GM21529 (cell line): ENCODE results near the gene WEE1.

Experiments used
- ATAC-seq: cut with Tn5 transposase; IDR thresholded peaks from one replicate; pipeline ENCODE4 v1.9.1; 2021; ENCODE audit not compliant: unreplicated experiment

The WEE1 gene

DNA sequence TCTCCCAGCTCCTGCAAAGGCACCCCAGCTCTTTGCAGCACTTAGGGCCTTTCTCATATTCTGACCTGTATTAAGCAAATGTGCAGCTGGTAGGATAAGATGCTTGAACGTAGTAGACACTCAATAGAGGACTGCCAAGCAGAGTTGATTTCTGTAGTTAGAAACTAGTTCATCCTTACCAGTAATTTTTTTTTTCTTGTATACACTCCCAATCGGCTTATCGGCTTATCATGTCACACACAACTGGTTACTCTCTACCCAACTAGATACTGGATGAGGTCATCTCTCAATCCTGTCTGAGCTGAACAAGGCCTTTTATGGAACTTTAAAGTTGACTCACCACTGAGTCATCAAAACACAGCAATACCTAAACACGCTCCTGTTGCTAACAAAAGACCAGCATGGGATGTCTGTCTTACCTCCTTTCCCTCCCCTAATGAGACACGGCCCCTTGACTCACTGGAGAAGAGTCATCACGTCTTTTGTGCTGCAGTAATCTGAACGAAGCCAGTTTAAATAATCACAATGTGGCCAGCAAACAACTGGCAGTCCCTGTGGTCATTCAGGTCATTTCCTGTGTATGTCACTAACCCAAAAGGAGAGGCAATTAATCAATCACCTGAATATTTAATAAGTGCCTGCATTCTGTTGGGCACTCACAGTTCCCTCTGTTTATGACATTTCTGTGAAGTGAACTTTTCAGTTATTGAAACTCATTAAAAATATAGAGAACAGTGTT lies 7.5 kb upstream of the WEE1 start:
- peak; percentile 91 for ATAC-seq

DNA sequence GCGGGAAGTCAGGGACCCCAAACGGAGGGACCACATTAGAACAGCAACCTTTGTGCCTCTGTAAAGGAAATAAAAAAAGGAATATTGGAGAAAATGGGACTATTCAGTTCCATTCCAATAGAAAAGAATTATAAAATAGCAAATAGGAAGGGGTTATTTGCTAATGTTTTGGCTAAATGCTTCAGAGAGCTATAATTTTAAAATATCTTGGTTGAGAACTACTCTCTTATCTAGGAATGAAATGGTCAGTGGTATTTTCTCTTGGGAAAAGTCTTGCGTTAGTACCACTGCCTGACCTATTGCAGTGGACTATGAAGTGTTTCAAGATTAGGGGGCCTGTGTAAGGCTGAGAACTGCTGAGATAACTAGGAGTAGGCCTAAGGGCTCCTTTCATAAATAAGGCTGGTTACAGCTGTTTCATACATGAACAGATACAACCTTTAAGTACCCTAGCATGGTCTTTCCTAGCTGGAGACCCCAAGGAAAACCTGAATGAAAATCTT lies 6.9 kb upstream of the WEE1 start:
- ATAC-seq: no peak

DNA sequence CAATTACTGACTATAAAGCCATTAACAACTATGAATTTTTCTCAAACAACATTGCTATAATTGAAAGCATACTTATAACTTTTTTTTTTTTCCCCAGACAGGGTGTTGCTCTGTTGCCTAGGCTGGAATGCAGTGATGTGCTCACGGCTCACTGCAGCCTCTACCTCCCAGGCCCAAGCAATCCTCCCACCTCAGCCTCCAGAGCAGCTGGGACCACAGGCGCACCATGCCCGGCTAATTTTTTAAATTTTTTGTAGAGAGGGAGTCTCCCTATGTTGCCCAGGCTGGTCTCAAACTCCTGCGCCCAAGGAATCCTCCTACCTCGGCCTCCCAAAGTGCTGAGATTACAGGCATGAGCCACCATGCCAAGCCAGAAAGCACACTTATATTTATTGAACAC lies 6.1 kb upstream of the WEE1 start:
- no peak for ATAC-seq

DNA sequence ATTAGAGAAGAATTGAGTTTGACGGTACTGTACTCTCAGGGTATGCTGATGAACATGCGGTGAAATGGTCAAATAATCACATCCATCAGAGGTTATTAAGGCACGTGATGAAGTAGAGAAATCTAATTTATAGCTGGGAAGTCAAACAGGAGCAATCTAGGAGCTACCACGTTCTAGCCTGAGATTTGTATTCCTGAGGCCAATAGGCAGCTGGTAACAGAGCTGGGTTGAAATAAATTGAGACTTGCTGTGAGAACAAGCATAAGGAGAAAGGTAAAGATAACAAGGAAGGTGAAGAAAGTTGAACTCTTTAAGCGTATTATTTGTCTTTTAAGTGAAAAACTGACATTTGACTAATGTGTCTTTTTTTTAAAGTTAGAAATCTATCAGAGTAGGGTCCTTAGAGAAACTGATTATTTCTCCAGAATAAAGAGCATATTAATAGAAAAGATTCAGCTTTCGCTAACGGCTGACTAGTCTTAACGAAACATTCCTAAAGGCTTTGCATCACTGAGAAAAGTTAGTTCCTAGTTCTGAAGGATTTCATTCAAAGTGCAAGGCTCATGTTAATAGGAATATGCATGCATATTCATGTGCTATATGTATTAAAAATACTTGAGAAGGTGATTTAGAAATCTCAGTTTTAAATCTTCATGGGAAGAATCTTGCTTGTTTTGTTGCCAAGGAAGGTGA lies 5.2 kb upstream of the WEE1 start:
- no peak for ATAC-seq

DNA sequence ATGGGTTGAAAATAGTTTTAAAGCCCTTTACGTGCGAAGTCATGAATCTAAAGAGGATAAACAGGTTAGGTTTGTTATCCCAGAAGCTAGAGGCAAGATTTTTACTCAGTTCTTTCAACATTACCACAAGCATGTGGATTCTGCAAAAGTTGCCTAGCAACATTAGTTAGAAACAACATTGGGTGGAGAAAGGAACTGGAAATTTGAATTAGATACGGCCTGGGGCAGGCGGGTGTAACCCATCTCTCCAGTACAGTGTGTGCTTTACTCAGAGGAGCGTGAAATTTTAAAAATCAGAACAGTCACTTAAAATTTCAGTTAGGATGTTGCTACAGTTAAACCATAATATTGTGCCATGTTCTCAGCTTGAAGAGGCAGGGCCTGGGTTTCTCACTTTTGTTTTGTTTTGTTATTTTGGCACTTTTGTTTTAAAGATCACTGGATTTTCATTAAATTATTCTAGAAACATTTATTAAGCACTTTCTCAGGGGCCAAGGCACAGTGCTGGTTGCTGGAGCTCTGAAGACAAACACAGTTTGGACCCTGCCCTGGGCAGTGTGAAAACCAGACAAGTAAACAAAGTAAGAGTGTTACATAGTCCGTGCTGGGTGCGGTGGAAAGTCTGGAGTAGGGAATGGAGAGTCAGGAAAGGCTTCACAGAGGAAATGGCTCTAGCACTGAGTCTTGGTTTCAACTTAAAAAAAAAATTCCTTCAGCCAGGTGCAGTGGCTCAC lies 4.4 kb upstream of the WEE1 start:
- ATAC-seq: no peak

DNA sequence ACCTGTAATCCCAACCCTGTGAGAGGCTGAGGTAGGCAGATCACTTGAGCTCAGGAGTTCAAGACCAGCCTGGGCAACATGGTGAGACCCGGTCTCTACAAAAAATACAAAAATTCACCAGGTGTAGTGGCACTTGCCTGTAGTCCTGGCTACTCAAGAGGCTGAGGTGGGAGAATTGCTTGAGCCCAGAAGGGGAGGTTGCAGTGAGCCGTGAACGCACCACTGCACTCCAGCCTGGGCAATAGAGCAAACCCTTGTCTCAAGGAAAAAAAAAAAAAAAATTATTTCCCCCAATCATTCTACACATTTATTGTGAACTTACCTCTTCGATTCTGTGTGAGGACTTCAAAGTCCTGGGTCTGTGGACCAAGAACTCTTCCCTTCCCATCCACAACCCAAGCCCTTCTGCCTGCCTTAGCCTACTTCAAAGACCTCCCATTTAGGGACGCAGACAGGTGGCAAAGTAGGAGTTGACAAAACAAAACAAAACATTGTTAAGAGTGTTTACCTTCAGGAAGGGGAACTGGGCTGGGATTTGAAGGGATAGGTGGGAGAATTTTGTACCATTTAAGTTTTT lies 3.8 kb upstream of the WEE1 start:
- no peak for ATAC-seq

DNA sequence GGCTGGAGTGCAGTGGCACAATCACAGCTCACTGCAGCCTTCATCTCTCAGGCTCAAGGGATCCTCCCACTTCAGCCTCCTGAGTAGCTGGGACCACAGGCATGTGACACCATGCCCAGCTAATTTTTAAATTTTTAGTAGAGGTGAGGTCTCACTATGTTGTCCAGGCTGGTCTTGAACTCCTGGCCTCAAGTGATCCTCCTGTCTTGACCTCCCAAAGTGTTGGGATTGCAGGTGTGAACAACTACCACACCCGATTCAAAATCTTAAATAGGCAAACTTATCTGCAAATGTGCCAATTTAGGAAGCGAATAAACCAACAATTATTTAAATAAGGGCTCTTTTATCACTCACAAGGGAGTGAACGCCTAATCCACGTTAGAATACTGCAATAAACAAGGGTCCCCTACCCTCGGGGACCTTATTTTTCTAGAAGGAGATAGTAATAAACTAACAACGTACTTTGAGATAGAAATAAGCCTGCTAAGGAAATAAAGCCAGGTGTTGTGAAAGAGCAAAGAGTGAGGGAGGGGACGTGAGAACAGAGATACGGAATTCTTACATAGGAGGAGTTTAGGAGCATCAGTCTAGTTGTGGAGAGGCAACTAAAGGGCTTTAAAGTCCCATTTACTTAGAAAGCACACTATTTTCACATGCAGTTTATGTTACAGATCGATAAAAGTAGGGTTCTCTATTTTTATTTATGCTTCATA lies 3.0 kb upstream of the WEE1 start:
- ATAC-seq: no peak

DNA sequence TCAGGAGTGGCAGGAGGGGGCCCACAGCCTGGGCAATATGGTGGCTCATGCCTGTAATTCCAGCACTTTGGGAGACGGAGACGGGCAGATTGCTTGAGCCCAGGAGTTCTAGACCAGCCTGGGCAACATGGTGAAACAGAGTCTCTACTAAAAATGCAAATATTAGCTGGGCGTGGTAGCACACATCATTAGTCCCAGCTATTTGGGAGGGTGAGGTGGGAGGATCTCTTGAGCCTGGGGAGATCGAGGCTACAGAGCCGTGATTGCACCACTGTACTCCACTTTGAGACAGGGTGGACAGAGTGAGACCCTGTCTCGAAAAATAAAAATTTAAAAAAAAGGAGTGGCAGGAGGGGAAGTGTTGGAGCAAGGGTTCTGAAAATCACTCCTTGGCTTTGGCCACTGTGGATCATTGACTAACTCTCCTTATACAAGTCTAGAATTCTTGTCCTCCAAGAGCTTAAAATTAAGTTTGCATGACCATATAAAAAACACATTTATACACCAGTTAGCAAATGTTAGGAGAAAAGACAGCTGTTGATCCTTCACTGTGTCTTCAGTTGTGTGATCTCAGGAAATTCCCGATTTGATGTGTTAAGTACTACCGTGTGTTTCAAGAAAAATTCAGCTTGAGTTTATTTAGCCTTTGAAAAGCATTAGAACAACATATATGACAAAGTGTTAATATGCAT lies 2.3 kb upstream of the WEE1 start:
- no peak for ATAC-seq

DNA sequence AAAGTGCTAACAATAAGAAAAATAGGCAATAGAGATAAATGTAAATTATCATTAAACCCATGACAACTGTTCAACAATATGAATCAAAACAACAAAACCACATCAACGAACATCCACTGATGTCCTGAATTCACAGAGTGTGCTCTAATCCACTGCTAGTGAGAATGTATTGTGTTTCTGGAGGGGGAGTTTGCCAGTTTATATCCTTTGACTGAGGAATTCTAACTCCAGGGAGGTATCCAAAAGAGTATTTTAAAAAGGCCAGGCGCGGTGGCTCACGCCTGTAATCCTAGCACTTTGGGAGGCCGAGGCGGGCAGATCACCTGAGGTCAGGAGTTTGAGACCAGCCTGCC lies 1.7 kb upstream of the WEE1 start:
- no peak for ATAC-seq

DNA sequence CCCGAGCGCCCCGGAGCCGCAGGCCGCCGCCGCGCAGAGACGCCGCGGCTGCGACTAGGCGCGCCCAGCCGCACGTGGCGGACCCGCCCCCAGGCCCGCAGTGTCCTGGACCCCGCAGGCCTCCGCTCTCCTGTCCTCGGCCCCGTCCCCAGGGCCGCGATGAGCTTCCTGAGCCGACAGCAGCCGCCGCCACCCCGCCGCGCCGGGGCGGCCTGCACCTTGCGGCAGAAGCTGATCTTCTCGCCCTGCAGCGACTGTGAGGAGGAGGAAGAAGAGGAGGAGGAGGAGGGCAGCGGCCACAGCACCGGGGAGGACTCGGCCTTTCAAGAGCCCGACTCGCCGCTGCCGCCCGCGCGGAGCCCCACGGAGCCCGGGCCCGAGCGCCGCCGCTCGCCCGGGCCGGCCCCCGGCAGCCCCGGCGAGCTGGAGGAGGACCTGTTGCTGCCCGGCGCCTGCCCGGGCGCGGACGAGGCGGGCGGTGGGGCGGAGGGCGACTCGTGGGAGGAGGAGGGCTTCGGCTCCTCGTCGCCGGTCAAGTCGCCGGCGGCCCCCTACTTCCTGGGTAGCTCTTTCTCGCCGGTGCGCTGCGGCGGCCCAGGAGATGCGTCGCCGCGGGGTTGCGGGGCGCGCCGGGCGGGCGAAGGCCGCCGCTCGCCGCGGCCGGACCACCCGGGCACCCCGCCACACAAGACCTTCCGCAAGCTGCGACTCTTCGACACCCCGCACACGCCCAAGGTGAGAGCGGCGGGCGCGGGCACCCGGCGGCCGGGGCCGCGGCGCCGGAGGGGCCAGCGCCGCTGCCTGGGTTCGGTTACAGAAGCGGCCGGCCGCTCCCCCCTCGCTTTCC lies 528 bp downstream of the WEE1 start:
- ATAC-seq: peak; percentile 22

DNA sequence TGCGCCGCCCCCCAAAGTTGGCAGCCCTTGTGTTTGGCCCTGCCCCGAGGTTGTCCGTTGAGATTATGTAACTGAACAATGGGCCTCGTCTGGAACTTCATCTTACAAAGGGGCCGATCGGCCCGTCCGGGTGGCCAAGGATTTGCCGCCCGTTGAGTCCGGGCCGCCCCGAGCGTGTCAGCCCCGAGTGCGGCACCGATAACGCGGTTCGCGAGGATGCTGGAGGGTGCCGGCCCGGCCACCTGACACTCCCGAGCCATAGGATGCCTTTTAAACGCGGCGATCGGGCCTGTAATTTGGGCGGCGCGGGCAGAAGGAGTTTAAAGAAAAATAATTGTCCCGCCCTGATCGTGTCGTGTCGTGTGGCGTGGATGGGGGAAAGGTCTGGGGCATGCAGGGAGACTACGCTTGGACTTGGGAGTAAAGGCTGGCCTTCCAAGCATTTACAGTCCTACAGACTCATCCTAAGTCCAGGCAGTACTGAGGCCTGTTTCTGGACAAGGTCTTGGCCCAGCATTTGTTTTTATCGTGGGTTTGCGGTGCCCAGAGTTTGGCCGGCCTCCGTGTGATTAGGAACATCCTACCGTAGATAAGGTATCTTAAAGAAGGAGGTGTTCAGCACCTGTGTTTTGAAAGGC lies 1.3 kb downstream of the WEE1 start:
- no peak for ATAC-seq

DNA sequence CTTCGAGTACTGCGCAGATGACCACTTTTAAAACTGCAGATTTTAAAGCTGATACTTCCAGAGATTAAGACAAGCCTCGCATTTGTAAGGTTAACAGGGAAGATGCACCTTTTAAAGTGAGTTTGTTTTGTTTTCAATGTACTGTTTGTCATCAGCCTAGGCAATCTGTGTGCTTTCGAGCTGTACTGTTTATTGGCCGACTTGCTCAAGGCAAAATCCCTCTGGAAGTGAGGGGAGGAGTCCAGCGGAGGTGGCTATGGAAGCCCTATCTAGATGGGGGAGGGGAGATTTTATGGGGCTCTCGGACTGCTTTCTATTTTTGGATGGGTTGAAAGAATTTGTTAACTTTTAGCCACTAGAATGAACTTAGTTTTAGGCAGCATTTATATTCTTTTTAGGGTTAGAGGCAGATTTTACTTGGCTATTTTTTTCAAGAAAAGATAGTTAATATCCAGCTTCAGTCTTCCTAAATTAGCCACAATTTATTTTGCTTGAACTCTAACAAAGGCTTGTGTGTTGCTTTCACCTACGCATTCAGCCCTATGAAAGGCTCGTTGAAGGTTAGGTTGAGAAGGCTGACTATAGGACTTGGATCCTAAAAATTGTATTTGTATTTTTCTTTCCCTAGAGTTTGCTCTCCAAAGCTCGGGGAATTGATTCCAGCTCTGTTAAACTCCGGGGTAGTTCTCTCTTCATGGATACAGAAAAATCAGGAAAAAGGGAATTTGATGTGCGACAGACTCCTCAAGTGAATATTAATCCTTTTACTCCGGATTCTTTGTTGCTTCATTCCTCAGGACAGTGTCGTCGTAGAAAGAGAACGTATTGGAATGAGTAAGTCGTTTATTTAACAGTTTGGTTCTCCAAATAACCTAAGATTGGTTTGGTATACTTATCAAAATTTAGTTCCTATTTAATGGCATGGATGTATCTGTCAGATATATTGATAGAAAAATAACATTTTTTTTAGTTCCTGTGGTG lies 2.1 kb downstream of the WEE1 start:
- ATAC-seq: no peak

DNA sequence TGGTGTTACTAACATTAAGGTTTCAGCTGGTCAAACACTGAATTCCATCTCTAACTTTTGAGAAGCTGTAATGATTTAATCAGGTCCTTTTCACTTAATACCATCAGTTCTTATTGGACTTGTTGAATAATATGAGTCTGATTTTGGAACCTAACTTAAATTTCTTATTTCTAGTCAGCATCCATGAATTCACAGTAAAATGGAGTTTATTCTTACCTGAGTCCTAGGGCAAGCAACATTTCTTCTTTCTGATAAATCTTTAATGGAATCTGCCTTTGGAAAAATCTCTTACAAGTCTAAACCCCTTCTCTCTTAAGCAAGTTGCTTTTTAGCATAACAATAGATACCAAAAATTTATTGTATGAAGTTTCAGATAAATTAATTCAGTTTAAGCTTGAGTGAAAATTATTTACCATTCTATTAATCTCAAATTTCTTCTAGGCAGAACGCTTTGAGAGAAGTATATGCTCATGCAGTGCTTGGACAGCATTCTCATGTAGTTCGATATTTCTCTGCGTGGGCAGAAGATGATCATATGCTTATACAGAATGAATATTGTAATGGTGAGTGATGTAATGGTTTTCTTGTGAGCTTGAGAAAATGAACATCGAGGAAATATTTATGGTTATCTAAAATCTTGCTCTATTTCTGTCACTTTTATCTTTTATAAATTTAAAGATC lies 3.4 kb downstream of the WEE1 start:
- no peak for ATAC-seq

DNA sequence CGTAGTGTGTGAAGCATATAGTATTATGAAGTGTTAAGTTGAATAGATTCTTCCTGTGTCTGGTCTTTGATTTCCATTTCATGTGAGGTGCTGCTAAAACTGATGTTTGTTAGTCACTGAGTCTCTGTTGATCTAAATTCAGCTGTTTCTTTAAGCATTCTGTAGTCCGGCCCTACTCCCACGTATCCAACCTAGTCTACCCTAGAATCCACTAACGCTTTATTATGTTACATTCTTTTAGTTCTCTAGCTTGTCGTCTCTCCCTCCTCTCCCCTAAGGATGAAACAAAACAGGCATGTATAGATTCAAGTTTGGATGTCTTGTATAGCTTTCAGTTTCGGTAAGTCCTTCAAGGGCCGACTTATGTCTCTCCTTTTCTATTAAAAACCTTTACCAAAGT lies 4.1 kb downstream of the WEE1 start:
- no peak for ATAC-seq

DNA sequence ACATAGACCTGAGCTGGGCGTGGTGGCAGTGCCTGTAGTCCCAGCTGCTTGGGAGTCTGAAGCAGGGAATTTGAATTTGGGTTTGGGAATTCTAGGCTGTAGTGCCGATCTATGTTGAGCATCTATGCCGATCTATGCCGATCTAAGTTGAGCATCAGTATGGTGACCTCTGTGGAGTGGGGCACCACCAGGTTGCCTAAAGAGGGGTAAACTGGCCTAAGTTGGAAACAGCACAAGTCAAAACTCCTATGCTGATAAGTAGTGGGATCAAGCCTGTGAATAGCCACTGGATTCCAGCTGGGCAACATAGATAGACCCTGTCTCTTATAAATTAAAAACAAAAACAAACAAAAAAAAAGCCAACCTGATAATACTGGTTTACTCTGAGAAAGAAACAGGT lies 7.4 kb downstream of the WEE1 start:
- no peak for ATAC-seq

DNA sequence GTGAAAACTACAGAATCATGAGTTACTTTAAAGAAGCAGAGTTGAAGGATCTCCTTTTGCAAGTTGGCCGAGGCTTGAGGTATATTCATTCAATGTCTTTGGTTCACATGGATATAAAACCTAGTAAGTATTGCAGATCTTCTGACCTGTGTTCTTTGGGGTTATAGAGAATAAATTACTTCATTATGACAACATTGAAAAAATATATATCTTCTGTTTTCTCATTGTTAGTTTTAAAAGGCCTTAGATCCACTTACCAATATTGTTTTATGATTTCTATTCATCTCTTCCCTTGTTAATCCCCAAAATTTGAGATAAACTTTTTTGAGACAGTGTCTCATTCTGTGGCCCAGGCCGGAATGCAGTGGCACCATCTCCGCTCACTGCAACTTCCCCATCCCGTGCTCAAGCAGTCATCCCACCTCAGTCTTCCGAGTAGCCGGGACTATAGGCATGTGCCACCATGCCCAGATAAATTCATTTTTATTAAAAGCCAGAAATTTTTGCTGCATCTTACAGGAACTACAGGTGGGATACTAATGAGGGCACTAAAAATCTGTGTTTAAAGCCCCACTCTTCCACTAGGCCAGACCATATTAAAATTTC lies 8.2 kb downstream of the WEE1 start:
- no peak for ATAC-seq

DNA sequence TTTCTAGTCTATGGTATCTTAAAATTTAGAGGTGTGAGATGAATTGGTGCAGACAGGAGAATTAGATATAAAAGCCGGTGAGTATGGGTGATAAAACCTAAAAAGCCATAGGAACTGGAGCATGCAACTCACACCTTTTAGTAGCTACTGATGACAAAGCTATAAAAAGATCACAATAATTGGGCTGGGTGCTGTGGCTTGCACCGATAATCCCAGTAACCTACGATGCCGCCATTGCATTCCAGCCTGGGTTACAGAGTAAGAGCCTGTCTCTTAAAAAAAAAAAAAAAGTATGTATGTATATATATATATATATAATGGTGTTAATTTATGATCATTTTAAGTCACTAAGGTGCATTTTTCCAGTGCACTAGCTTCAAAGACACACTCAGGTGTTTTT lies 17.2 kb downstream of the WEE1 start:
- no peak for ATAC-seq
